Ascending aorta (tissue), 2 donors: ENCODE data around the gene SLC4A9. TPM values are rescaled to one million over a fixed set of nuclear protein-coding genes. Genes with fewer than 3 reads are reported as not detected.
A peak's percentile ranks its signal among the peaks of the same experiment; 100 is the strongest.

Experiments
- DNase-seq, 2 donors: peaks; one replicate each; pipeline ENCODE4 v3.0.0-alpha.2; 2019; ENCODE audit warnings: low spot score in 2 of 2
- H3K27ac ChIP-seq, 2 donors: fragments of 200-600 bp; sonication (generic); one replicate each; pipeline ENCODE4 v1.5.1; 2016 to 2017; ENCODE audit warnings: mild to moderate bottlenecking in 1 of 2
- H3K27me3 ChIP-seq: fragments of 200-600 bp; sonication (generic); one replicate; pipeline ENCODE4 v1.5.1; 2017
- H3K36me3 ChIP-seq, 2 donors: fragments of 200-600 bp; sonication (generic); one replicate each; pipeline ENCODE4 v1.5.1; 2016
- H3K4me1 ChIP-seq, 2 donors: fragments of 200-600 bp; sonication (generic); one replicate each; pipeline ENCODE4 v1.5.1; 2016 to 2017; ENCODE audit warnings: mild to moderate bottlenecking in 1 of 2
- H3K4me3 ChIP-seq, 2 donors: fragments of 200-600 bp; sonication (generic); one replicate each; pipeline ENCODE4 v1.5.1; 2016 to 2017; ENCODE audit warnings: mild to moderate bottlenecking in 1 of 2
- H3K9me3 ChIP-seq, 2 donors: fragments of 200-600 bp; sonication (generic); one replicate each; pipeline ENCODE4 v1.5.1; 2016
- CTCF ChIP-seq, 3 experiments: fragments of 200-600 bp in 2 of 3; fragments of 450-650 bp in 1 of 3; sonication (generic) in 2 of 3; IDR thresholded peaks; one replicate each; pipeline ENCODE4 v1.5.1; 2016 to 2019; ENCODE audit warnings: antibody characterized with exemption in 3 of 3, mild to moderate bottlenecking in 1 of 3, moderate library complexity in 1 of 3
- intact Hi-C: fragments of 100-400 bp; cut with DNase I; formaldehyde crosslinking; loops from one replicate; pipeline ENCODE4 v1.15.1; 2023
- total RNA-seq: library from RNA; depleted of rRNA; stranded (reverse); fragments of >200 nt; gene quantifications from one replicate; pipeline ENCODE4 v1.1.0, GENCODE V29; 2016

SLC4A9 gene
- total RNA-seq, 1 donor from 2014 or later, result not detected

DNA sequence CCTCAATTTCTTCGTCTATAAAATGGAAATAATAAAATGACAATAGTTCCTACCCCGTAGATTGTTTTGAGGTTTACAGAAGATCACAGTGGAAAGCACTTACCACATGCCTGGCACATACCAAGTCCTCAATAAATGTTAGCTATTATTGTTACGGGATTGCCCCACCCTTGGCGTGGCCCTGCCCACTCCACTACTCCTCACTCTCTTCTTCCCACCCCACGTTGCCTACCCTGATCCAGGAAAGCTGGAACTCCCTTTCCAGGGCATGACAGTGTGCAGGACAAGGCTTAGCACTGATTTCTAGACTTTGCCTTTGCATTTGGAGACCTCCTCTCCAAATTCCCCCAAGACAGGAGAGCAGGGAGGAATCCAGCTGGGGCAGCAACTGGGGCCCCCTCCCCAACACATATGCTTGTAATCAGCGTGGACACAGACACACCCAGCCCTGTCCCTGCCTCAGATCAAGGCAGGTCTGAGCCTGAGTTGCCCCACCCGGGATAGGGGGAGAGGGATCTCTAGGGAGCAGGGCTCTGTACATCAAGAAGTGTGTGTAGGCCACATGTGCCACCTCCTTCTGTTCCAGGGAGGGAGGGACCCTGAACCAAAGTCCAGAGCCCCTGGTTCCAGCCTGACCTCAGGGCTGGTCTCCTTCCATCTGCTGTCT lies 6.7 kb downstream of the SLC4A9 start:
- no peaks in the 10 kb centered on the region for H3K9me3 ChIP-seq
- no peak for DNase-seq
- H3K36me3 ChIP-seq, result no peaks in the 10 kb centered on the region
- H3K4me3 ChIP-seq, result no peak overlapping the region
- peaks cover 0 to 3% of the 10 kb centered on the region in 2 donors for H3K4me1 ChIP-seq
- intact Hi-C loops, result no loop called here
- H3K27ac ChIP-seq, result no peak overlapping the region
- TF ChIP-seq CTCF (IDR thresholded peaks at IDR 0.05), result no peak
- H3K27me3 ChIP-seq, result no peaks in the 10 kb centered on the region

GRCh38 chr5:140367256-140368013 lies 7.4 kb downstream of the SLC4A9 start:
- DNase-seq, result no peak
- Histone ChIP-seq H3K27ac (no peak overlapping the region), H3K27me3 (no peaks in the 10 kb centered on the region), H3K4me3 (no peak overlapping the region), H3K4me1 (peaks cover 0 to 3% of the 10 kb centered on the region in 2 donors), H3K36me3 (no peaks in the 10 kb centered on the region), H3K9me3 (no peaks in the 10 kb centered on the region)
- intact Hi-C loops, result no loop called here
- TF ChIP-seq CTCF (IDR thresholded peaks at IDR 0.05), result no peak

DNA sequence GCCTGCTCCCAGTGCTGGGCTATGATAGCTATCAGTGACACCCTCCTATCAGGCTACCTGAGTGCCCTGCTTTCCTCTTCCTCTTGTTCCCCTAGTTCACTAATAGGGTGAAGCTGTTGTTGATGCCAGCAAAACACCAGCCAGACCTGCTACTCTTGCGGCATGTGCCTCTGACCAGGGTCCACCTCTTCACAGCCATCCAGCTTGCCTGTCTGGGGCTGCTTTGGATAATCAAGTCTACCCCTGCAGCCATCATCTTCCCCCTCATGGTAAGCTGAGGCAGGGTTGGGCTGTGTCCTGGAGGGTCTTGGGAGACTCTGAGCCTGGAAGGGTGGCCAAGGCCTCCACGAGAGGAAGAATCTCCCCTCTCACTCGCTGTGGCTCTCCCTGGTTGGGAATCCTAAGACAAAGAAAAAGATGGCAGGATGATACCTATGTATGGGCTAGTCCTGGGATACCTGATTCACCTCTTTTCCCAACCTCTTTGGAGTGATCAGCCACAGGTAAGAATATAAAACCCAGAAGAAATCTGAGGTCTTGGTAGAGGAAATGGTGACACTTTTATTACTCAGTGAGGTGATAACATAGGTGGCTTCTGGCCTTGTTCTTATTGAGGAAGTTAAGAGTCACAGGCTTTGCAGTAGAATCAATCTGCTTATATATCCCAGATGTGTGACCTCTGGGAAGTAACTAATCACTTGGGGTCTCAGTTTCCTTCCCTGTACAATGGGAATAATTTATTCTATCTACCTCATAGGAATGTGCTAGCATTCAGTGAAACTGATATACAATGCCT lies 11.6 kb downstream of the SLC4A9 start:
- Histone ChIP-seq H3K9me3 (no peaks in the 10 kb centered on the region), H3K27me3 (no peaks in the 10 kb centered on the region), H3K4me1 (peaks cover 0 to 3% of the 10 kb centered on the region in 2 donors), H3K4me3 (no peak overlapping the region), H3K36me3 (no peaks in the 10 kb centered on the region), H3K27ac (no peak overlapping the region)
- DNase-seq, result no peak
- no peak for TF ChIP-seq CTCF (IDR thresholded peaks at IDR 0.05)
- intact Hi-C loops, result loop anchor here (10.0 kb wide), 2 partner anchors 93 to 343 kb away; no protein-coding TSS in a partner anchor

DNA sequence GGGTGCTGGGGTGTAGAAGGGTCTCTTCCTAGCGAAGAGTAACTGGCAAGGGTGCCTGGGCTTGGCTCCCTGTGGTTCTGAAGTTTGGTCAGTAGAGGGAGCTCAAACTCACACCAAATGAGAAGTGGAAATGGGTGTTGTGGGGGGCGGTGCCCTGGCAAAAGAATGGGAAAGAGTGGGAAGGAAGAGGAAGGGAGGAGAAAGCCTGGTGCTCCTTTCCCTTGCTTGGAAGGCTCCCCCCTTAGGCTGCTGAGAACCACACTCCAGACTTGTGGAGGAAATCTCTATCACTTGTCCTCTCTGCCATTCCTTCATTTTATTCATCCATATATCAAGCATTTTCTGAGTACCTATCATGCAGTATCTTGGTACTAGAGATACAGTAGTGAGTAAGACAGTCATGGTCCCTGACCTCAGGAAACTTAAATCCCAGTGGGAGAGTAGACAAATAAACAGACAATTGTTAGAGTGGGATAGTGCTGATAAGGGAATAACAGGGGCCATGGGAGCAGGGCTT lies 13.0 kb downstream of the SLC4A9 start:
- Histone ChIP-seq H3K27me3 (no peaks in the 10 kb centered on the region), H3K36me3 (no peaks in the 10 kb centered on the region), H3K4me1 (peaks cover 0 to 3% of the 10 kb centered on the region in 2 donors), H3K27ac (no peak overlapping the region), H3K4me3 (no peak overlapping the region), H3K9me3 (no peaks in the 10 kb centered on the region)
- TF ChIP-seq CTCF (IDR thresholded peaks at IDR 0.05), result peak; percentile 65 to 84 (median 82)
- intact Hi-C loops, result loop anchor here (10.0 kb wide), 2 partner anchors 92 to 342 kb away; no protein-coding TSS in a partner anchor
- DNase-seq, result peak in 1 of 2 donors; percentile 85

DNA sequence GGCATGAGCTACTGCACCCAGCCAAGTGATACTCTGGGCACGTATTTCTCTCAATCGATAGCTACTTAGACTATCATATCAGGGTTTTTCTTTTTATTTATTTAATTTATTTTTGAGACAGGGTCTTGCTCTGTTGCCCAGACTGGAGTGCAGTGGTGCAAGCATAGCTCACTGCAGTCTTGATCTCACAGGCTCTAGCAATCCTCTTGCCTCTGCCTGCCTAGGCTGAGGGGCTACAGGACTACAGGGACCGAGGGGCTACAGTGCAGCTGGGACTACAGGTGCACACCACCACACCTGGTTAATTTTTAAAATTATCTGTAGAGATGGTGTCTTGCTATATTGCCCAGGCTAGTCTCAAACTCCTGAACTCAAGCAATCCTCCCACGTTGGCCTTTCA lies 21.4 kb downstream of the SLC4A9 start:
- Histone ChIP-seq H3K36me3 (no peaks in the 10 kb centered on the region), H3K27ac (no peak overlapping the region), H3K4me1 (no peaks in the 10 kb centered on the region), H3K27me3 (no peaks in the 10 kb centered on the region), H3K9me3 (no peaks in the 10 kb centered on the region), H3K4me3 (no peak overlapping the region)
- no peak for DNase-seq
- intact Hi-C loops, result no loop called here
- no peak for TF ChIP-seq CTCF (IDR thresholded peaks at IDR 0.05)
